B cell (primary cell): ENCODE data around the gene LRRN3. TPM values are rescaled to one million over a fixed set of nuclear protein-coding genes. Genes with fewer than 3 reads are reported as not detected.

Source experiments
- ATAC-seq: fragments of 200-7000 bp; cut with Tn5 transposase; one replicate; pipeline ENCODE4 v1.10.0; 2021; ENCODE audit warnings: low read depth, mild to moderate bottlenecking, moderate number of reproducible peaks, moderate library complexity
- CTCF ChIA-PET: fragments of 350-600 bp; sonication (Branson Sonifier 250); formaldehyde crosslinking; loops from one replicate; lab custom pipeline; 2021; ENCODE audit warnings: antibody characterized with exemption, inconsistent platforms; lab: Charles Lee
- POLR2A ChIA-PET: fragments of 350-600 bp; sonication (Branson Sonifier 250); formaldehyde crosslinking; loops from one replicate; lab custom pipeline; 2021; ENCODE audit warnings: antibody characterized with exemption; lab: Charles Lee
- DNase-seq: peaks from one replicate; pipeline ENCODE4 v3.0.0; 2013
- H2AFZ ChIP-seq: 2 replicates; pipeline ENCODE4 v1.6.1; 2012; ENCODE audit warnings: mild to moderate bottlenecking, low read depth, low read length; ENCODE audit not compliant: insufficient read depth, poor library complexity, severe bottlenecking
- H3K27ac ChIP-seq, 2 donors: 1 replicate in 1 of 2; 2 replicates in 1 of 2; pipeline ENCODE4 v1.5.1; 2012 to 2013; ENCODE audit warnings: low read length in 2 of 2, mild to moderate bottlenecking in 2 of 2, moderate library complexity in 1 of 2
- H3K27me3 ChIP-seq, 4 experiments: fragments of 200-600 bp in 1 of 4; sonication (generic) in 1 of 4; replicated peaks in 1 of 4; 1 replicate in 2 of 4; 2 replicates in 2 of 4; pipeline versions ENCODE4 v1.6.1 to v1.7.0; 2013 to 2016; ENCODE audit warnings: low read length in 3 of 4, mild to moderate bottlenecking in 2 of 4, mixed read lengths in 1 of 4, moderate library complexity in 1 of 4; ENCODE audit not compliant: insufficient read depth in 4 of 4, control insufficient read depth in 3 of 4; ENCODE audit errors: control extremely low read depth in 1 of 4
- H3K36me3 ChIP-seq, 2 experiments: replicated peaks in 1 of 2; 1 replicate in 1 of 2; 2 replicates in 1 of 2; pipeline versions ENCODE4 v1.6.1 to v1.7.1; 2013; ENCODE audit warnings: low read length in 1 of 2; ENCODE audit not compliant: insufficient read depth in 2 of 2, control insufficient read depth in 1 of 2; ENCODE audit errors: control extremely low read depth in 1 of 2, extremely low read depth in 1 of 2
- H3K4me1 ChIP-seq, 2 donors: fragments of 200-600 bp in 1 of 2; sonication (generic) in 1 of 2; 1 replicate in 1 of 2; 2 replicates in 1 of 2; pipeline versions ENCODE4 v1.5.1 to v1.6.1; 2013 to 2017; ENCODE audit warnings: low read length in 2 of 2; ENCODE audit not compliant: control insufficient read depth in 2 of 2, insufficient read depth in 2 of 2
- H3K4me2 ChIP-seq: replicated peaks from 2 replicates; pipeline ENCODE3; 2012; ENCODE audit warnings: mild to moderate bottlenecking, low read depth, low read length; ENCODE audit not compliant: poor library complexity, severe bottlenecking
- H3K4me3 ChIP-seq, 5 experiments: fragments of 200-600 bp in 1 of 5; sonication (generic) in 1 of 5; 1 replicate in 3 of 5; 2 replicates in 2 of 5; pipeline versions ENCODE4 v1.5.1 to v1.7.0; 2011 to 2016; ENCODE audit warnings: low read length in 4 of 5, mild to moderate bottlenecking in 4 of 5, low read depth in 2 of 5, control low read depth in 1 of 5, moderate library complexity in 1 of 5; ENCODE audit not compliant: insufficient read depth in 1 of 5; ENCODE audit errors: control extremely low read depth in 1 of 5, extremely low read depth in 1 of 5
- H3K79me2 ChIP-seq: fragments of 200-600 bp; sonication (generic); one replicate; pipeline ENCODE4 v1.6.0; 2016; ENCODE audit warnings: low read length; ENCODE audit not compliant: control insufficient read depth, insufficient read depth
- H3K9ac ChIP-seq: fragments of 200-600 bp; sonication (generic); 2 replicates; pipeline ENCODE4 v1.6.1; 2017; ENCODE audit warnings: mild to moderate bottlenecking, low read length, moderate library complexity
- H3K9me3 ChIP-seq, 3 donors: one replicate each; pipeline versions ENCODE4 v1.6.1 to v1.7.1; 2013; ENCODE audit warnings: low read length in 2 of 3; ENCODE audit not compliant: control insufficient read depth in 2 of 3, insufficient read depth in 1 of 3; ENCODE audit errors: control extremely low read depth in 1 of 3
- H4K20me1 ChIP-seq: 2 replicates; pipeline ENCODE4 v1.6.0; 2012; ENCODE audit warnings: mild to moderate bottlenecking, low read length; ENCODE audit not compliant: insufficient read depth, control insufficient read depth, poor library complexity, severe bottlenecking
- H3K27ac Mint-ChIP-seq: one replicate; pipeline ENCODE4 v1.8.0; 2021; ENCODE audit warnings: mixed read lengths
- H3K27me3 Mint-ChIP-seq: one replicate; pipeline ENCODE4 v1.8.0; 2021; ENCODE audit warnings: mixed read lengths
- H3K4me1 Mint-ChIP-seq: one replicate; pipeline ENCODE4 v1.8.0; 2021; ENCODE audit warnings: mixed read lengths
- H3K4me3 Mint-ChIP-seq: one replicate; pipeline ENCODE4 v1.8.0; 2021; ENCODE audit warnings: mixed read lengths
- H3K9me3 Mint-ChIP-seq: one replicate; pipeline ENCODE4 v1.8.0; 2022; ENCODE audit warnings: mixed read lengths; ENCODE audit not compliant: insufficient read depth
- CTCF ChIP-seq: fragments of 200-600 bp; IDR thresholded peaks from one replicate; pipeline ENCODE4 v1.8.0; 2022; ENCODE audit warnings: antibody characterized with exemption, mild to moderate bottlenecking
- EZH2 ChIP-seq: IDR thresholded peaks from 2 replicates; pipeline ENCODE4 v1.6.1; 2012; ENCODE audit warnings: borderline replicate concordance, low read depth, mild to moderate bottlenecking, moderate library complexity, low read length; ENCODE audit not compliant: insufficient read depth, poor library complexity, severe bottlenecking
- WGBS: methylation state at CpG from one replicate; pipeline ENCODE4 v1.1.5; 2013; ENCODE audit warnings: missing lambda C conversion rate; ENCODE audit not compliant: insufficient coverage; 5-methylcytosine and 5-hydroxymethylcytosine counted together
- intact Hi-C: fragments of 100-400 bp; cut with micrococcal nuclease; formaldehyde crosslinking; loops from one replicate; pipeline ENCODE4 v1.10.0; 2022
- polyA plus RNA-seq: library from polyadenylated mRNA; depleted of rRNA; stranded (reverse); fragments of >200 nt; gene quantifications from 2 replicates; pipeline ENCODE4 v1.2.3, GENCODE V29; 2012
- total RNA-seq, 2 donors: library from RNA; stranded (reverse); fragments of 120-200 nt in 1 of 2; gene quantifications; 1 replicate in 1 of 2; 2 replicates in 1 of 2; pipeline versions ENCODE4 v1.2.3 to v1.2.4, GENCODE V29; 2013 to 2022

LRRN3 gene
- total and polyA plus RNA-seq, 2 donors (not counting 1 experiment from before 2014, with no cell fraction given): 0.03 to 0.20 TPM

GRCh38 chr7:111059833-111060232 lies 31.1 kb upstream of the LRRN3 start:
- H3K4me3 ChIP-seq: no peak overlapping the region
- H3K4me2 ChIP-seq: no peak overlapping the region
- no peaks in the 10 kb centered on the region for H3K79me2 ChIP-seq
- Mint-ChIP-seq H3K27me3 (no peaks in the 10 kb centered on the region), H3K4me1 (no peaks in the 10 kb centered on the region), H3K9me3 (peaks cover 5% of the 10 kb centered on the region), H3K27ac (no peak overlapping the region), H3K4me3 (no peak overlapping the region)
- H3K4me1 ChIP-seq: peaks cover 0 to 4% of the 10 kb centered on the region in 2 donors
- H3K36me3 ChIP-seq: no peaks in the 10 kb centered on the region
- ChIA-PET POLR2A (no interaction called here), CTCF (no interaction called here)
- H3K9ac ChIP-seq: no peak overlapping the region
- ATAC-seq (no peak), DNase-seq (no peak)
- H3K27ac ChIP-seq: no peak overlapping the region
- no peak for TF ChIP-seq EZH2
- no peak for TF ChIP-seq CTCF
- intact Hi-C loops: no loop called here
- H2AFZ ChIP-seq: no peak overlapping the region
- no peaks in the 10 kb centered on the region for H4K20me1 ChIP-seq
- no peaks in the 10 kb centered on the region for H3K27me3 ChIP-seq
- H3K9me3 ChIP-seq: peaks cover 0 to 11% (median 8%) of the 10 kb centered on the region in 3 donors

- Histone ChIP-seq H2AFZ (no peak overlapping the region), H3K9ac (no peak overlapping the region), H3K27me3 (no peaks in the 10 kb centered on the region), H3K36me3 (no peaks in the 10 kb centered on the region), H3K27ac (no peak overlapping the region), H4K20me1 (no peaks in the 10 kb centered on the region), H3K4me2 (no peak overlapping the region), H3K4me1 (no peaks in the 10 kb centered on the region), H3K9me3 (peaks cover 0 to 14% (median 11%) of the 10 kb centered on the region in 3 donors), H3K79me2 (no peaks in the 10 kb centered on the region), H3K4me3 (no peak overlapping the region)
- TF ChIP-seq EZH2 (no peak), CTCF (no peak)
- H3K4me3 Mint-ChIP-seq: no peak overlapping the region
- WGBS: 95% methylated on average over 1 of the region's 1 CpG
- ChIA-PET POLR2A (no interaction called here), CTCF (interaction anchor here (0.6 kb wide), 1 partner anchor 499 kb away, joined by 3 read pairs; the partner anchor contains the start of gene IMMP2L)
- no peaks in the 10 kb centered on the region for H3K4me1 Mint-ChIP-seq
- H3K9me3 Mint-ChIP-seq: peaks cover 9% of the 10 kb centered on the region
- no peak overlapping the region for H3K27ac Mint-ChIP-seq
- DNase-seq: no peak
- intact Hi-C loops: no loop called here
- ATAC-seq: no peak
- H3K27me3 Mint-ChIP-seq: no peaks in the 10 kb centered on the region
Measured at GRCh38 chr7:111063166-111063565, 27.8 kb upstream of the LRRN3 start.
